GM18511 (cell line): ENCODE data around the gene RFTN1.

Experiments used
- ATAC-seq: cut with Tn5 transposase; IDR thresholded peaks from one replicate; pipeline ENCODE4 v1.9.1; 2021; ENCODE audit warnings: mild to moderate bottlenecking, moderate library complexity; ENCODE audit not compliant: unreplicated experiment

Gene RFTN1

GRCh38 chr3:16508591-16508995, 4.9 kb downstream of the RFTN1 start:
- no peak for ATAC-seq

- ATAC-seq, result no peak
Observed at GRCh38 chr3:16508243-16508578, 5.3 kb downstream of the RFTN1 start.

- no peak for ATAC-seq
Observed at GRCh38 chr3:16507578-16508242, 5.8 kb downstream of the RFTN1 start.

GRCh38 chr3:16506884-16507577, 6.5 kb downstream of the RFTN1 start:
- ATAC-seq, result no peak

- no peak for ATAC-seq
Observed at GRCh38 chr3:16506451-16506850, 7.0 kb downstream of the RFTN1 start.

GRCh38 chr3:16504692-16505091, 8.8 kb downstream of the RFTN1 start:
- no peak for ATAC-seq

GRCh38 chr3:16504242-16504641, 9.3 kb downstream of the RFTN1 start:
- ATAC-seq, result peak; percentile 87

GRCh38 chr3:16503191-16503776, 10.2 kb downstream of the RFTN1 start:
- no peak for ATAC-seq

- ATAC-seq, result no peak
Observed at GRCh38 chr3:16502347-16502908, 11.1 kb downstream of the RFTN1 start.

- no peak for ATAC-seq
Observed at GRCh38 chr3:16501376-16501775, 12.1 kb downstream of the RFTN1 start.

- ATAC-seq, result no peak
Observed at GRCh38 chr3:16500911-16501310, 12.6 kb downstream of the RFTN1 start.

GRCh38 chr3:16500093-16500492, 13.4 kb downstream of the RFTN1 start:
- no peak for ATAC-seq

GRCh38 chr3:16499351-16499750, 14.1 kb downstream of the RFTN1 start:
- no peak for ATAC-seq

GRCh38 chr3:16498130-16498890, 15.2 kb downstream of the RFTN1 start:
- ATAC-seq, result no peak

GRCh38 chr3:16496408-16497222, 16.9 kb downstream of the RFTN1 start:
- ATAC-seq, result peak; percentile 72

- peak; percentile 50 for ATAC-seq
Observed at GRCh38 chr3:16496008-16496407, 17.5 kb downstream of the RFTN1 start.

- no peak for ATAC-seq
Observed at GRCh38 chr3:16494814-16495431, 18.6 kb downstream of the RFTN1 start.

- no peak for ATAC-seq
Observed at GRCh38 chr3:16494094-16494493, 19.4 kb downstream of the RFTN1 start.

GRCh38 chr3:16490062-16490619, 23.4 kb downstream of the RFTN1 start:
- no peak for ATAC-seq
